GM19193 (cell line): ENCODE results near the gene PLD2.

Source experiments
- POLR2A ChIP-seq: IDR thresholded peaks from 4 replicates; pipeline ENCODE4 v1.6.1; 2011; ENCODE audit not compliant: insufficient read depth, insufficient read length; ENCODE audit errors: extremely low read depth

PLD2 gene

DNA sequence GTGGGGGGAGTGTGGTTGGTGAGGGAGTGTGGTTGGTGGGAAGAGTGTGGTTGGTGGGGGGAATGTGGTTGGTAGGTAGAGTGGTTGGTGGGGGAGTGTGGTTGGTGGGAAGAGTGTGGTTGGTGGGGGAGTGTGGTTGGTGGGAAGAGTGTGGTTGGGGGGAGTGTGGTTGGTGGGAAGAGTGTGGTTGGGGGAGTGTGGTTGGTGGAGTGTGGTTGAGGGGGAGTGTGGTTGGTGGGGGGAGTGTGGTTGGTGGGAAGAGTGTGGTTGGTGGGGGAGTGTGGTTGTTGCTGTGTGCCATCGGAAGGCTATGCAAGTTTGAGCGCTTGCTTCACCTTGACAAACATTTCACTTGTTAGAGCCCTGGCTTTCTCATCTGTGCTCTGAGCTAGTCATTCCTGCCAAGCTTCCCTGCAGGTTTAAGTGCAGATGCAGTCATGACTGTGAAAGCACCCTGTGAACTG lies 46.3 kb downstream of the PLD2 start:
- no peak for TF ChIP-seq POLR2A

DNA sequence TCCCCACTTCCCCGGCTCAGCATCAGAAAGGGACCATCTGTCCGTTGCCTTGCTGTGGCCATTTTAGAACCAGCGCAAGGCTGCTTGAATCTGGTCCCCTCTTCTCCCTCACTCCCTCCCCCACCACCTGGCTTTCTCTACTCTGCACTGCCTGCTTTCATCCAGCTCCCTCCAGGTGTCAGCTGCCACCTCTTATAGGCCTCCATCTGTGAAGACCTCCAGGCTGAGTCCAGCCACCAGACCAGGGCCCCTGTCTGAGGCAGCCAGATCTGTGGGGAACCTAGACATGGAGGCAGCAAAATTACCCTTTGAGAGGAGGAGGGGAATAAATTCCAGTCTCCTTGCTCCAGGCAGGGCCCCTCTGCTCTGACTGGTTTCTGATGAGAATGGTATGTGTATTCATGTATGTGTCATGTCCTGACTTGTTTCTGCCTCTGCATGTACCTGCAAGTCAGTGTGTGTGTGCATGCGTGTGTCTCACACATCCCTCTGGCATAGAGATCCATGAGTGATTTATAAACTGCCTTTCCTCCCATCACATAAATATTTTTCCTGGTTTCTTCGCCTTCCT lies 47.2 kb downstream of the PLD2 start:
- TF ChIP-seq POLR2A: no peak

DNA sequence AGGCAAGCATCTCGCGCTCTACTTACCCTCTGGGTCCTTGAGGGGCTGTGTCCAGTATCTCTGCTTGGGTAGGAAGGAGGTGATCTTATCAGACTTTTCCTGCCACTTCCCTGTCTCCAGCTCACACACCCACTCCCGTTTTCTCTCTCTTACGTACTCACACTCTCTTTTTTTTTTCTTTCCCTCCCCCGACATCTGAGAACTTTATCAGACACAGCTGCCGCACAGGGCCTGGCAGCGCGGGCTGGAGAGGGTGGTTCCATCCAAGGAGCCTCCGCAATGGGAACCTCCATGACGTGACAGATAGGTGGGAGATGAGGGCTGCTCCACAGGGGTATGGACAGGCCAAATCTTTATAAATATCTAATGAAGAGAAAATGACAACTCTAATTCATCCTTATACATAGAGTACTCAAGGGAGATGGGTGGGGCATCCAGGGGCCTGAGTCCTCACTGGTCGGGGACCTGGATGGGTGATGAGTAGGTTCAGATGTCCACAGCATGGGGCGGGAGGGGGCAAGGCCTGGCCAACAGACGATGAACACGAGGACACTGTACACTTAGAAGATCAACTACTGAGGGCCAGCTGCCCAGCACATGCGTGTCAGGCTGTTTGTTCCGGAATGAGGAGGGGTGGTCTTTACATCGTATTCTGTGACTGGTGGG lies 49.5 kb downstream of the PLD2 start:
- TF ChIP-seq POLR2A: no peak

DNA sequence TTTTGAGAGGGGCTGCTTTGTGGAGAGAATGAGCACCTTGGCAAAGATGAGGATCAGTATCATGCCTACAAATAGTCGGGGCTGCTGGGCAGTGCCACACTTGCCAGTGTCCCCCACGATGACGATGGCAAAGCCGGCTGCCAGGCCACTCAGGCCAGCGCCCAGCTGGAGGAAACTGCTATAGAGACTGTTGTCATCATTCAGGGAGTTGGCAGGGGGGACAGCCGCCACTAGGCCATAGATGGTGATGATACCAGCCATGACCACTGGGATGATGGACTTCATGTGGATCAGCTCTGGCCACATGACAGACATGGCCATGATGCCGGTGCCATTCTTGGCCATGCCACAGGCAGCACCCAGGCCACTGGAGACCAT lies 50.0 kb downstream of the PLD2 start:
- no peak for TF ChIP-seq POLR2A

DNA sequence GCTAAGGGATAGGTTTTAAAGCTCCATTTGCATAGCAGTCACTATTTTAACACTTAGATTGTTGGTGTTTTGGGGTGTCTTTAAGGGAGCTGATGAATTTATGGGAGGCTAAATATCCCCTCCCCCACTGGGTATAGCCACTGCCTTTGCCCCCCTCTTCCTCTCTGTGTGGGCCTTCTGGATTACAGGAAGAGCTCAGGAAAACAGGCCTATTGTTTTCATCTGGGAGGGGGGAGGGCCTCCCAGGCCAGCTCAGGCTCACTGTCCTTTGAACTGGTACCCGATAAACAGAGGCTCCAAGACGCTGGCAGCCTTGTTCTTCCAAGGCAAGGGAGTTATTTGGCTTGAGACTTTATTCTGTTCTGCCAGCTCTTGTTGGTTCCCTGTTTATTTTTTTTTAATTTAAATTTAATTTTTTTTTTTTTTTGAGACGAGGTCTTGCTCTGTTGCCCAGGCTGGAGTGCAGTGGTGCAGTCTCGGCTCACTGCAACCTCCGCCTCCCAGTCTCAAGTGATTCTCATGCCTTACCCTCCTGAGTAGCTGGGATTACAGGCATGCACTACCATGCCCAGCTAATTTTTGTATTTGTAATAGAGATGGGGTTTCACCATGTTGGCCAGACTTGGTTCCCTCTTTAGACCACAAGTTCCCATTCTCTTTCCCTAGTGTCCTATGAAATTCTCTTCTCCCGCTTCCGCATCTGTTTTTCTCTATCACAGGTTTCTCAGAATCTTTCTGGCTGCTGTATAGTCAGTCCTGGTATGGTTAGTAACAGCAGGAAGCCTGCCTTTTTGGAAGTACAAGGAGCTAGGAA lies 51.3 kb downstream of the PLD2 start:
- TF ChIP-seq POLR2A: no peak

DNA sequence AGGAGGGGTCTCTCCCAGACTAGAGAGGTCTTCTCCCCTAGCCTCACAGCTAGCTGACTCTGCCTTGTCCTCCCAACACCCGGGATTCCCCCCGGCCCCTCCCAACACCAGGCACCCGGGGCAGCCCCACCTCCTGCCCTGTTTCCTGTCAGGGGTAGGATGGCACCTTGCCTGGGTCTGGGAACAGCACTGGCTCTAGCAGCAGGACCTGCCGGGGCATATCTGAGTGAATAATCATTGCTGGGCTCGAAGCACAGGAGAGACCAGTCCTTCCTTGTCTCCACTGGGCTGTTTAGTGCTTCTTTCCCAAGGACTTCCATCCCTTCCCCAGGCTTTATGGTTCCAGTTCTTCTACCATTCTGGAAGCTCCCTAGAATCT lies 51.9 kb downstream of the PLD2 start:
- TF ChIP-seq POLR2A: no peak

DNA sequence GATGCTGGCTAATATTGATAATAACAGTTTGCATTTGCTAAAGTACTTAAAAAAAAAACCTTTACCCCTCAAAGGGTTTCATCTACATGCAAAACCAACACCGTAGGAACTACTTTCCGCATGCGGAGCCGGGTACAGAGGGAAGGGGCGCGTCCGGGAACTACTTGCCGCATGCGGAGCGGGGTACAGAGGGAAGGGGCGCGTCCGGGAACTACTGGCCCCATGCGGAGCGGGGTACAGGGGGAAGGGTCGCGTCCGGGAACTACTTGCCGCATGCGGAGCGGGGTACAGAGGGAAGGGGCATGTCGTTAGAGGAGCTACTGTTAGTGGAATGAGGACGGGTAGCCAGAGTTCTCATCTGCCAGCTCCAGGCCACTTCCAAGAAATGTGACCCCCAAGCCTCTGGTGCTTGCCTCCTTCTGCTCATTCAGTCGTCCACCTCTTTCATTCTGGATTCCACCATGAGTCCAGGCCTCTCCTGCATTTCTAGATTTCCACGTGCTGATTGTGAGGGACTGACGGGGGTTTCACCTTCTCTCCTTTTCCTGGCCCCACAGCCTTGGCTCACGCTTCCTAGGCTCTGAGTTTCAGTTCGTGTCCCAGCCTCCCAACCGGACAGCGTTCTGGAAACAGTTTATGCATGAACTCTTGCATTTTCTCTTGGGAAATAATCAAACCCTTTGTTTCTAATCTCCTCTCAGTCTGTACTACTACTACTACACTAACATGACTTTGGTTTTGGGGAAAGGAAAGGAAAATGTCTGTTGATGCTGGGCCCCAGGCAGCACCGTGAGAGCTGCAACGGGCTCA lies 53.1 kb downstream of the PLD2 start:
- TF ChIP-seq POLR2A: no peak

DNA sequence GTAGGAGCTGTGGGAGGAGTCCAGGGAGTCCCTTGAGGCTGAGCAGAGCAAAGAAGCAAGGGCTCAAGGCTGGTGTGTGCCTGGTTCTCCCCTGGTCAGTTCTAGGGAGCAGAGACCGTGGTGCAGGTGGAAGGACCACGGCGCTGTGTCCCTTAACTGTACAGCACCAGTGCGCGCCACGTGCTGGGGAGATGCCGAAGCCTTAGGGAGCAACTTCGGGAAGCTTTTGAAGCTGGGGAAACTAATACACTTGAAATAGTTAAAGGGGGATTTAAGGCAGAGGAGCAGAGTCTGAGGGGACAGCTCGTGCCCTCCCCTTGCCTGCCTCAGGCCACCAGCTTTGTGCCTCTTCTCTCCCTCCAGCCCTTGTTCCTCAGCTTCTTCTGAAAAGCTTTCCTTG lies 53.7 kb downstream of the PLD2 start:
- TF ChIP-seq POLR2A: no peak

DNA sequence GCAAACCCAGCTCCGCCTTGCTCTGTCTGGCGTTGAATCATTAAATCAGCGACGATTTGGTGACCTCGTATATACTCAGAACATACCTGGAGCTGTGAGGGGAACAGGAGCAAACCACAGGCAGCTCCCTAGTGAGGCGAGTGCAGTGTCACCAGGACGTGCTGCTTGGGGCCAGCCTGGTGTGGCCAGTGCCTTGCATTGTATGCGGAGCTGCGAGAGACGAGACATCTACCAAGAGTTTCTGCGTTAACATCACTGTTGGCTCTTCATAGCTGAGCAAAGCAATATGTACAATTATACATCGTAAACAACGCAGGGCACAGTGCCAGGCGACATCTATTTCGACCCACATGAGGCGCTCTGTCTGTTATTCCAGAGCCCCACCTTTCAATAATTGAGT lies 54.1 kb downstream of the PLD2 start:
- no peak for TF ChIP-seq POLR2A

DNA sequence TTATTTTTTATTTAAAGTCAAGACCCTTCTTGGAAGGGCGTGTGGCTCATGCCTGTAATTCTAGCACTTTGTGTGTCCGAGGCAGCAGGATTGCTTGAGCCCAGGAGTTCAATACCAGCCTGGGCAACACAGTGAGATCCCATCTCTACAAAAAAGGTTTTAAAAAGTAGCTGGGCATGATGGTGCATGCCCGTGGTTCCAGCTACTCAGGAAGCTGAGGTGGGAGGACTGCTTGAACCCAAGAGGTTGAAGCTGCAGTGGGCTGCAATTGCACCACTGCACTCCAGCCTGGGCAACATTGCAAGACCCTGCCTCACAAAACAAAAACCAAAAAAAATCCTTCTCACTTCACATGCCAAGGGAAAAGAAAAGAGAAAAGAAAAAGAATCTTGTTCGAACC lies 55.8 kb downstream of the PLD2 start:
- TF ChIP-seq POLR2A: no peak

DNA sequence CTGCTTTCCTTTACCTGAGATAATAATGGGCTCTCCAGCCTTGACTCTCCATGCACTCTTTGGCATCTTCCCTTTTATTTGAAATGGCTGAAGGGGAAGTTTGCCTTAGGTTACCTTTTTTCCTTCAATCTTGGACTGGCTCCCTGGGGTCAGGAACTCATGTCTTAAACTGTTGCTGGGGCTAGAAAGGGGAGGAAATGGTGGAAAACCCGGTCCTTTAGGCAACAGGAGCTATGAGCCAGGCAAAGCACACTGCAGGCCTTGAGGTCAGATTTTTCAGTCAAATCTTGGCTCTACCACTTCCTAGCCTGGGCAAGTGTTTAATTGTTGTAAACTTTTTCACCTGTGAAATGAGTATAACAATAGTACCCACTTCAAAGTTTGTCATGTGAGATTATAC lies 56.4 kb downstream of the PLD2 start:
- TF ChIP-seq POLR2A: no peak

DNA sequence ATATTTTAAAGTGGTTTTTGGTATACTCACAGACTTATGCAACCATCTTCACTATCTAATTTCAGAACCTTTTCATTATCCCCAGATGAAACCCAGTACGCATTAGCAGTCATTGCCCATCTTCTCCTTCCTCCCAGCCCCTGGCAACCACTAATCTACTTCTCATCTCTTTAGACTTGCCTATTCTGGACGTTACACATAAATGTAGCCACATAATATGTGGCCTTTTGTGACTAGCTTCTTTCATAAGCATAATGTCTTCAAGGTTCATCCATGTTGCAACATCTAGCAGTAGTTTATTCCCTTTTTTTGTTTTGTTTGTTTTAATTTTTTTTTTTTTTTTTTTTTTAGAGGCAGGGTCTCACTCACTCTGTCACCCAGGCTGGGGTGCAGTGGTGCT lies 63.9 kb downstream of the PLD2 start:
- no peak for TF ChIP-seq POLR2A

DNA sequence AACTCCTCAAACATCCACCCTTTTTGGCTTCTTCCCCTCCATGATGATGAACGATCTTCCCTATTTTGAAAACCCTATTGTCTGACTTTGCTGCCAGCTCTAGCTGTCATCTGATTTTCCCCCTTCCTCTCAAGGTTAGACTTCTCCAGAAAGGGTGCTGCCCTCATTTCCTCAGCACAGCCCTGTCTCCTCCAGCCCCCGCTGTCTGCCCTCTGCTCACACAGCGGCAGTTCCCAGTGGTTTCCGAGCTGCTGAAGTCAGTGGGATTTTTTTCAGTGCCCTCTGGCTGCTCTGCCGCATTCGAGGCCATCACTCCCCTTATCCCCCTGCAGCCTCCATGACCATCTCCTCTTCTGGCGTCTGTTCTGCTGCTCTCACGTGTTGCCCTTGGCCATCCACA lies 65.8 kb downstream of the PLD2 start:
- no peak for TF ChIP-seq POLR2A
